ENCODE results near the gene SPECC1L.

Gene SPECC1L

DNA sequence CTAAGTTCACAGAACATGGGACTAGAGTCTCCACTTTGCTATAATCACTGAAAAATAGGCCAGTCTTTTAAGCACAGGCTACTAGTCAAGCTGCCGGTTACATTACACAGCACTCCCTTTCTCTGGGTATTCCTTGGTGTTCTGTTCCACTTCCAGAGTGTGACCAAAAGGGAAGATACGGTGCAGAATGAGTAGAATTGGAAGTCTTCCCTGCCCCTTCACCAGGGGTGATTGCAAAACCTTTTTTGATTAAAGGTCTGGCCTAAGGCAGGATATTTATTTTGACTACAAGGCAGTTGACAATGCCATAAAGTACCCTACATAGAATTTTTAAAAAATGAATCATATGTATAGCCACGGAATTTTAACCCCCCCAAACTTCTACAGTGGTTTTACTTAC is 97.2 kb downstream of the SPECC1L start:
- peak; percentile 61 for DNase-seq (ENCODE audit: low read depth)

DNA sequence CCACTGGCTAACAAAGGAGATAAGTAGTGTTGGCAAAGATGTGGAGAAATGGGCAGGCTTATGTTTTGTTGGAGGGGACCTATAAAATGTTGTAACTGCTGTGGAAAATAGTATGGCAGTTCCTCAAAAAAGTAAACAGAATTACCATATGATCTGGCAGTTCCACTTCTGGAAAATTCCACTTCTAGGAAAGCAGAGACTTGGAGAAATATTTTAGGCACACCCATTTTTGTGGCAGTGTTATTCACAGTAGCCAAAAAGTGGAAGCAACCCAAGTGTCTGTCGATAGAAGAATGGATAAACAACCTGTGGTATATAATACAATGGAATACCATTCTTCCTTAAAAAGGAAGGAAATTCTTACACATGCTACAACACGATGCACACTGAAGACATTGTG is 99.8 kb downstream of the SPECC1L start:
- Histone ChIP-seq H3K9ac (ENCODE audit: low read length) (no peak overlapping the region), H3K27me3 (replicated peaks; ENCODE audit: control insufficient read depth, insufficient read depth, low read length) (no peaks in the 10 kb centered on the region), H3K4me3 (ENCODE audit: low read length) (no peak overlapping the region), H3K9me3 (ENCODE audit: control insufficient read depth, low read length) (peaks cover 4% of the 10 kb centered on the region), H3K36me3 (ENCODE audit: control insufficient read depth, insufficient read depth, low read length, severe bottlenecking) (peaks cover 54% of the 10 kb centered on the region), H3K4me1 (ENCODE audit: control insufficient read depth, insufficient read depth, low read length) (peaks cover 22% of the 10 kb centered on the region)
- DNase-seq (ENCODE audit: low read depth) = no peak

More for the DNA sequence above, 97.2 kb downstream of the SPECC1L start:
- peaks cover 63% of the 10 kb centered on the region for H3K36me3 ChIP-seq (ENCODE audit: control insufficient read depth, insufficient read depth, low read length, severe bottlenecking)
- peaks cover 32% of the 10 kb centered on the region for H3K4me1 ChIP-seq (ENCODE audit: control insufficient read depth, insufficient read depth, low read length)
- H3K27me3 ChIP-seq (replicated peaks; ENCODE audit: control insufficient read depth, insufficient read depth, low read length) = no peaks in the 10 kb centered on the region
- H3K9ac ChIP-seq (ENCODE audit: low read length) = peak overlapping the region; percentile 54
- H3K9me3 ChIP-seq (ENCODE audit: control insufficient read depth, low read length) = no peaks in the 10 kb centered on the region
- peak overlapping the region; percentile 24 for H3K4me3 ChIP-seq (ENCODE audit: low read length)

DNA sequence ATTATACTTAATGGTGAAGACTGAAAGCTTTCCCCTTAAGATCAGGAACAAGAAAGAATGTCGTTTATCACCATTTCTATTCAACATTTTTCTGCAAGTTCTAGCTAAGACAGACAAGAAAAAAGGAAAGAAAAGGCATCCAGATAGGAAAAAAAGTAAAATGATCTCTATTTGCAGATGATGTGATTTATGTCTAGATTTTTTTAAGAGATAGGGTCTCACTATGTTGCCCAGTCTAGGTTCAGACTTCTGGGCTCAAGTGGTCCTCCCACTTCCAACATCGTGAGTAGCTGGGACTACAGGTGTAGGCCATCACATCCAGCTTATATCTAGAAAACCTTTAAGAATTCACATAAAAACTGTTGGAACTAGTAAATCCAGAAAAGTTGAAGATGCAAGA is 105.4 kb downstream of the SPECC1L start:
- Histone ChIP-seq H3K36me3 (ENCODE audit: control insufficient read depth, insufficient read depth, low read length, severe bottlenecking) (peaks cover 65% of the 10 kb centered on the region), H3K27me3 (replicated peaks; ENCODE audit: control insufficient read depth, insufficient read depth, low read length) (no peaks in the 10 kb centered on the region), H3K9ac (ENCODE audit: low read length) (no peak overlapping the region), H3K4me1 (ENCODE audit: control insufficient read depth, insufficient read depth, low read length) (no peaks in the 10 kb centered on the region), H3K9me3 (ENCODE audit: control insufficient read depth, low read length) (peaks cover 4% of the 10 kb centered on the region), H3K4me3 (ENCODE audit: low read length) (no peak overlapping the region)
- no peak for DNase-seq (ENCODE audit: low read depth)

DNA sequence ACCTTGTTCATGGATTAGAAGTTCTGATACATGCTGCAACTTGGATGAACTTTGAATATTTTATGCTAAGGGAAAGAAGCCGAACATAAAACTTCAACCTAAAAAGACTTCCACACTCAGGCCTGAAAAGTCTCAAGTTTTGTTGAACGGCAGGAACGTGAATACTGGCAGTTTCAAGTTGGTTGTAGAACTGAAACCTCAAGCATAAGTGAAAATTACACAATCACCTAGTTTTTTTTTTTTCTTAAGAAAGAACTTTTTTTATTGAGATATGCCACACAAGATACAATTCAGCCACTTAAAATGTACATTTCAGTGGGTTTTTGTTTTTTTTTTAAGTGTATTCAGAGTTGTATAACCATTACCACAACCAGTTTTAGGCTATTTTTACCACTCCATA is 106.0 kb downstream of the SPECC1L start:
- no peak for DNase-seq (ENCODE audit: low read depth)
- H3K4me1 ChIP-seq (ENCODE audit: control insufficient read depth, insufficient read depth, low read length) = no peaks in the 10 kb centered on the region
- peaks cover 59% of the 10 kb centered on the region for H3K36me3 ChIP-seq (ENCODE audit: control insufficient read depth, insufficient read depth, low read length, severe bottlenecking)
- H3K4me3 ChIP-seq (ENCODE audit: low read length) = no peak overlapping the region
- no peak overlapping the region for H3K9ac ChIP-seq (ENCODE audit: low read length)
- no peaks in the 10 kb centered on the region for H3K27me3 ChIP-seq (replicated peaks; ENCODE audit: control insufficient read depth, insufficient read depth, low read length)
- H3K9me3 ChIP-seq (ENCODE audit: control insufficient read depth, low read length) = peaks cover 4% of the 10 kb centered on the region

DNA sequence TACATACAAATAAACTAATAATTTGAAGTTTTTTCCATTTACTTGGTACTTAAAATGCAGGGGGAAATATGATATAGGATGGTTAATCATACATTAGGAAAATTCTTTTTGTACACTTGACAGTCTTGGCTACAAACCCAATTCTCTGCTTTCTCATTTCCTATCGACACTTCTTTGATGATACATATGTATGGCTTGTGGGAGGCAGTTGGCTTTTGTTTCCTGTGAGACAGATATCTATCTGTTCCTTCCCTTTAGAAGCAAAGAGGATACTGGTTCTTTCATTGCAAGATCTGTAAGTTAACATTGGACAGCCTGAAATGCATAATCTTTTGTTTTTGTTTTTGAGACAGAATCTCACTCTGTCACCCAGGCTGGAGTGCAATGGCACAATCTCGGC is 108.9 kb downstream of the SPECC1L start:
- Histone ChIP-seq H3K4me3 (ENCODE audit: low read length) (no peak overlapping the region), H3K9ac (ENCODE audit: low read length) (no peak overlapping the region), H3K36me3 (ENCODE audit: control insufficient read depth, insufficient read depth, low read length, severe bottlenecking) (peaks cover 57% of the 10 kb centered on the region)

DNA sequence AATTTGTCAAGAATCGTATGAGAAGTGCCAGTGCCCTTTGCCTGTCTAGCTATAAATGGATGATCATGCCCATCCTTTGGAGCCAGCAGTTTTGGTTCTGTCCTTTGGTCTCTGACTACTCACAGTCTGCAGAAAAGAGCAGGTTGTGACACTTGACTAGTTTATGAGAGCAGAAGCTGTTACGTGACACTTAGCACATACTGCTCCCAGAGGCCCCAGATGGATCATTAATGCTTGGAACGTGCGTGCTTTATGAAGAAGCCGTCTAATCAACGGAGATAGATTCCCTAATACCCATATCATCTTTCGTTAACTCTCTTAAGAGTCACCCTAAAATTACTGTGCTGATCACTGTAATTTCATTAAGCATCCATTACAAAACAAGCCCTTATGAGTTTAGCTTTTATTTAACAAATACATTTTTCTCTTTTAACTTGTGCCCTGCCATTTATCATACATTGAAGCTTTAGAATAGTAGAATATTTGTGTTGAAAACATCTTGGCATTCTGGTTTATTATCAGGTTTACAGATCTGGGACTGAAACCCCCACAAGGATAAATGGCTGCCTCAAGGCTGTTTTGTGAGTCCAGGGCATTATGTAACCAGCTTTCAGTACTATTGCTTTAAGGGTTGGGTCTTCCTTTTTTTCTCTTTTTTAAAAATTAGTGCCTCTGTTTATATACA is 109.7 kb downstream of the SPECC1L start:
- H3K36me3 ChIP-seq (ENCODE audit: control insufficient read depth, insufficient read depth, low read length, severe bottlenecking) = peaks cover 54% of the 10 kb centered on the region
- no peaks in the 10 kb centered on the region for H3K27me3 ChIP-seq (replicated peaks; ENCODE audit: control insufficient read depth, insufficient read depth, low read length)
- H3K4me1 ChIP-seq (ENCODE audit: control insufficient read depth, insufficient read depth, low read length) = no peaks in the 10 kb centered on the region
- no peak overlapping the region for H3K4me3 ChIP-seq (ENCODE audit: low read length)
- DNase-seq (ENCODE audit: low read depth) = no peak
- H3K9me3 ChIP-seq (ENCODE audit: control insufficient read depth, low read length) = peaks cover under 1% of the 10 kb centered on the region
- no peak overlapping the region for H3K9ac ChIP-seq (ENCODE audit: low read length)

More for the DNA sequence above, 108.9 kb downstream of the SPECC1L start:
- Histone ChIP-seq H3K4me1 (ENCODE audit: control insufficient read depth, insufficient read depth, low read length) (no peaks in the 10 kb centered on the region), H3K27me3 (replicated peaks; ENCODE audit: control insufficient read depth, insufficient read depth, low read length) (no peaks in the 10 kb centered on the region), H3K9me3 (ENCODE audit: control insufficient read depth, low read length) (peaks cover 4% of the 10 kb centered on the region)
- no peak for DNase-seq (ENCODE audit: low read depth)

DNA sequence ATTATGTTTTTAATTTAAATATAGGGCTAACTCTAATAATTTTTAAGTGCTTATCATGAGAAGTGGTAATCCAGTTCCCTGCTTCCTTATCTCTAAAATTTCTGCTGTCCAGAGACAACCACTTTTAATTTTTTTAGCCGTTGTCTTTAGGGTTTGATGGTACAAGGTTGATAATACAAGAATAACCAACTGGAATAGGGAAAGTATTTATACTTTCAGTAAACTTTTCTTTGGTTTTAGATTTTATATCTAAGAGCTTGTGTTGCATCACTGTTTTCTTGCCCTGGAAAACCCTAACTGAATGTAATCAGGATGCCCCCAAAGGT is 110.2 kb downstream of the SPECC1L start:
- peaks cover 53% of the 10 kb centered on the region for H3K36me3 ChIP-seq (ENCODE audit: control insufficient read depth, insufficient read depth, low read length, severe bottlenecking)
- no peaks in the 10 kb centered on the region for H3K27me3 ChIP-seq (replicated peaks; ENCODE audit: control insufficient read depth, insufficient read depth, low read length)
- no peaks in the 10 kb centered on the region for H3K9me3 ChIP-seq (ENCODE audit: control insufficient read depth, low read length)
- no peak for DNase-seq (ENCODE audit: low read depth)
- H3K4me1 ChIP-seq (ENCODE audit: control insufficient read depth, insufficient read depth, low read length) = no peaks in the 10 kb centered on the region
- no peak overlapping the region for H3K4me3 ChIP-seq (ENCODE audit: low read length)
- no peak overlapping the region for H3K9ac ChIP-seq (ENCODE audit: low read length)

DNA sequence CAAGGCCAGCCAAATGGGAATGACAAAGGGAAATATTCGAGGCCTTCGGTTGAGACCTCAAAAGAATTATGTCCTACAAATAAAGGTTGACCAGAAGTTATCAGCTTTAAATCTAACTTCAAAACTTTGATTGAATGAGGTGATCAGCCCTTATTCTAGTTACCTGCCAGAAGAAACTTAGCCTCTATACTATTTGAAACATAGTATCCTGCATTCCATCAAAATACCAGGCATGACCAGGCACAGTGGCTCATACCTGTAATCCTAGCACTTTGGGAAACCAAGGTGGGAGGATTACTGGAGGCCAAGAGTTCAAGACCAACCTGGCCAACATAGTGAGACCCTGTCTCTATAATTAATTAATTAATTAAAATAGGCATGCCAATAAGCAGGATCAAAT is 112.4 kb downstream of the SPECC1L start:
- H3K4me3 ChIP-seq (ENCODE audit: low read length) = no peak overlapping the region
- DNase-seq (ENCODE audit: low read depth) = no peak
- peaks cover 31% of the 10 kb centered on the region for H3K36me3 ChIP-seq (ENCODE audit: control insufficient read depth, insufficient read depth, low read length, severe bottlenecking)
- no peaks in the 10 kb centered on the region for H3K9me3 ChIP-seq (ENCODE audit: control insufficient read depth, low read length)
- no peaks in the 10 kb centered on the region for H3K4me1 ChIP-seq (ENCODE audit: control insufficient read depth, insufficient read depth, low read length)
- H3K9ac ChIP-seq (ENCODE audit: low read length) = no peak overlapping the region
- no peaks in the 10 kb centered on the region for H3K27me3 ChIP-seq (replicated peaks; ENCODE audit: control insufficient read depth, insufficient read depth, low read length)

DNA sequence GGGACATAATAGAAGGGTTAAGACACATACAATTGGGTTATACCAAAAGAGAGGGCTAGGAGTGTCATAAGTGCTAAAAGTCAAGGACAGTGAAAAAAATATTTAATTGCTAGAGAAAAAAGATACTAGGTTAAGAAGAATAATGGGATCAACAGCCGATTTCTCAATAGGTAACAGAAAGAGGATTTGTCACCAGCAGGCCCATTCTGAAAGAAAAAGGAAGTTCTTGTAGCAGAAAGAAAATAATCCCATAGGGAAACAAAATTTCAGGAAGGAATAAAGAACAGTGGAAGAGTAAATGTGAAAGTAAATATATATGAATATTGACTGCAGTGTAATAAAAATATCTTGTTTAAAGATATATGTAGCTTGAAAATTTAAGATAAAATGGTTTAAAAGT is 113.5 kb downstream of the SPECC1L start:
- DNase-seq (ENCODE audit: low read depth) = no peak
- H3K4me1 ChIP-seq (ENCODE audit: control insufficient read depth, insufficient read depth, low read length) = no peaks in the 10 kb centered on the region
- H3K36me3 ChIP-seq (ENCODE audit: control insufficient read depth, insufficient read depth, low read length, severe bottlenecking) = peaks cover 25% of the 10 kb centered on the region
- no peaks in the 10 kb centered on the region for H3K27me3 ChIP-seq (replicated peaks; ENCODE audit: control insufficient read depth, insufficient read depth, low read length)
- no peaks in the 10 kb centered on the region for H3K9me3 ChIP-seq (ENCODE audit: control insufficient read depth, low read length)
- H3K9ac ChIP-seq (ENCODE audit: low read length) = no peak overlapping the region
- H3K4me3 ChIP-seq (ENCODE audit: low read length) = no peak overlapping the region

DNA sequence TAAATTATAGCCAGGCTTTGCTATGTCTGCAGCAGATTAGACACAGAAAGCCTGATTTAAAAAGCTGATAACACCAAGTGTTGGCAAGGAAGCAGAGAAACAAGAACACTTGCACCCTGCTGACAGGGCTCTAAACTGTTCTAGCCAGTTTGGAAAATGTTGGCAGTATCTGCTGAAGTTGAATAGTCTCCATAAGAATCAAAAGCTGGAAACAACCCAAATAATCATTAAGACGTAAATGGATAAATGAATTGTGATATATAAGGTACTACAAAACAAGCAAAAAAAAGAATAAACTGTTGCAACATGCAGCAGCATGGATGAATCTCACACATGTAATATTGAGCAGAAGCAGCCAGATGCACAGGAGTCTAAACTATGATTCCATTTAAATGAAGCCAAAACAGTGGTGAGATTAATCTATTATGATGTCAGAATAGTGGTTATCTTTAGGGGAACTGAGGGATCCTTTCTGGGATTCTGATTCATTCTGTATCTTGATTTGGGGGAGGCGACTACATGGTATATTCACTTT is 116.4 kb downstream of the SPECC1L start:
- no peak for DNase-seq (ENCODE audit: low read depth)
- Histone ChIP-seq H3K27me3 (replicated peaks; ENCODE audit: control insufficient read depth, insufficient read depth, low read length) (no peaks in the 10 kb centered on the region), H3K4me1 (ENCODE audit: control insufficient read depth, insufficient read depth, low read length) (peaks cover 21% of the 10 kb centered on the region), H3K9me3 (ENCODE audit: control insufficient read depth, low read length) (no peaks in the 10 kb centered on the region), H3K36me3 (ENCODE audit: control insufficient read depth, insufficient read depth, low read length, severe bottlenecking) (peaks cover 4% of the 10 kb centered on the region), H3K4me3 (ENCODE audit: low read length) (no peak overlapping the region), H3K9ac (ENCODE audit: low read length) (no peak overlapping the region)

DNA sequence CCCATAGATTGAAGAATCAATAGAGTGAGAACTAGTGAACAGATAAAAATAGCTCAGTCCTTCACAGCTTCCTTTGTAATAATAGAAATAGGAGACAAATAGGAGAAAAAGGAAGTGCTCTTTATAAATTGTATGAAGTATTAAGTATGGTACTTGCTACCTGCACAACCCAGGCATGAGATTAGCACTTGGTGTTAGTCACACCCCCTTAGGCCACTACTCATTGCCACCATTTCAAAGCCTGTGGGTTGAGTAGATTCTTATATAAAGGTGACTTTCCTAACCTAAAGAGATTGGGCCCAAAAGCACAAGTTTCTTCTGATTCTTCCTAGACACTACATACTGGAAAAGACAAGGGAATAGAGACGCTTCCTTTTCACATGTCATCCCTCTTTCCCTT is 119.0 kb downstream of the SPECC1L start:
- Histone ChIP-seq H3K27me3 (replicated peaks; ENCODE audit: control insufficient read depth, insufficient read depth, low read length) (no peaks in the 10 kb centered on the region), H3K4me3 (ENCODE audit: low read length) (no peak overlapping the region), H3K4me1 (ENCODE audit: control insufficient read depth, insufficient read depth, low read length) (peaks cover 28% of the 10 kb centered on the region), H3K9me3 (ENCODE audit: control insufficient read depth, low read length) (no peaks in the 10 kb centered on the region), H3K36me3 (ENCODE audit: control insufficient read depth, insufficient read depth, low read length, severe bottlenecking) (peaks cover 8% of the 10 kb centered on the region), H3K9ac (ENCODE audit: low read length) (no peak overlapping the region)
- no peak for DNase-seq (ENCODE audit: low read depth)

DNA sequence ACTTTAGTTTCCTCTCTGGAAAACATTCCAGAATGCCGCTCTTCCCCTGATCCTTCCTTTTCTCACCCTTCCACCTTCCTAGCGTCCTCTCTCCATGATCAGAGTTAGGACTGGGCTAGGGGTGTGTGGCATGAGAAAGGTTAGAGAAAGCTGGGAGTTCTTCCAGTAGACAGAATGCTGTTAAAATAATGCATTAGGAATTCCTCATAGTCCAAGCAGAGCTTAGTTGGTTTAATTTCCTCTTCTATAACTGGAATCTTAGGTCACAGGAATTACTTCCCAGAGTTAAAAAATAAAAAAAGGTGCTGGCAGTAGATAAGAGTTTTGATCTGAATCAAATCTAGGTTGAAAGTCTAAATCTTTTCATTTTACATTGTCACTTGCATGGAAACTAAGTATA is 119.5 kb downstream of the SPECC1L start:
- Histone ChIP-seq H3K4me1 (ENCODE audit: control insufficient read depth, insufficient read depth, low read length) (peaks cover 28% of the 10 kb centered on the region), H3K36me3 (ENCODE audit: control insufficient read depth, insufficient read depth, low read length, severe bottlenecking) (peaks cover 8% of the 10 kb centered on the region), H3K9ac (ENCODE audit: low read length) (no peak overlapping the region), H3K4me3 (ENCODE audit: low read length) (peak overlapping the region; percentile 19), H3K9me3 (ENCODE audit: control insufficient read depth, low read length) (no peaks in the 10 kb centered on the region), H3K27me3 (replicated peaks; ENCODE audit: control insufficient read depth, insufficient read depth, low read length) (no peaks in the 10 kb centered on the region)
- no peak for DNase-seq (ENCODE audit: low read depth)
